Prostate gland (tissue), 2 donors: ENCODE measurements around the gene CASQ1.

Experiments used
- CTCF ChIP-seq, 4 experiments: fragments of 200-600 bp in 2 of 4; fragments of 450-650 bp in 2 of 4; sonication (generic) in 2 of 4; IDR thresholded peaks; 1 replicate in 3 of 4; 2 replicates in 1 of 4; pipeline ENCODE4 v1.5.1; 2016 to 2019; ENCODE audit warnings: antibody characterized with exemption in 4 of 4, mild to moderate bottlenecking in 2 of 4, moderate library complexity in 2 of 4
- POLR2A ChIP-seq: fragments of 450-650 bp; IDR thresholded peaks from one replicate; pipeline ENCODE4 v1.6.1; 2016; ENCODE audit warnings: antibody characterized with exemption, mild to moderate bottlenecking
- POLR2AphosphoS5 ChIP-seq: sonication (generic); formaldehyde crosslinking; IDR thresholded peaks from one replicate; pipeline ENCODE4 v1.6.1; 2017; ENCODE audit warnings: antibody characterized with exemption

DNA sequence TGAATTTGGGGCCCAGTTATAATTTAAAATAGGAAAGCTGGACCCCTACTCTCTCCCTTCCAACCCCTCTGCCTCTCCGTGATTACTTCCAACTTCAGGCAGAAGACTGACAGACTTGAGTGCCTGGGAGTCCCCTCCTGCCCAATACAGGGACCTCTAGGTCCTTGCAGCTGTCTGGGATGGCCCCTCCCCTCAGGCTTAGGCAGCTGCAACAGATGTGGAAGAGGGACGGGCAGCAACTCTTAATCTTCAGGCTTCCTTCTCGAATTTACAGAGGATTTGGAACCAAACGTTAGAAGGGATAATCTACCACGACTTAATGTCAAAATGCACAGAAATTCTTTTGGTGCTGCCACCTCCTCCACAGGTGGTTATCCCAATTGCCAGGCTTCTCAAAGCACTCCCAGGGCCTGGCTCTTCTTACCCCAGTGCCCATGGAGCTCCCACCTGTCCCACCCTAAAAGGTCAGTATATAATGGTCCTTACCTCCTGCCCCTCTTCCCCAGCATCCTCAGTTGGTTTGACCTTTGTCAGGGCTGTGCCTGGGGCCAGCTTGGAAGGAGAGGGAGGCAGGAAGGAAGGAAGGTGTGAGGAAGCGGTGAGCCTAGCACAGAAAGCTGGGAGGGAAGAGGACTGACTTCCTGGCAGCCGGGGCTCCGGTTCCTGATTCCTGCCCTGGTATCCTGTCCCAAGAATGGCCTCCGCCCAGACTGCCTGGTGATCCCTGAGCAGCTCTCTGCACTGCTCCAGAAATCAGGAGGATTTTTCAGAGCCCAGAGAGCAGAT is 17.6 kb downstream of the CASQ1 start:
- TF ChIP-seq CTCF (IDR thresholded peaks at IDR 0.05): no peak
- no peak for TF ChIP-seq POLR2A
- TF ChIP-seq POLR2AphosphoS5: no peak
